Measurements from ENCODE around the gene ZC3H11A.
"Not testable (repeated sequence)": the region's sequence is repeated elsewhere in the genome, so short reads cannot be mapped to it uniquely, and the experiment has no call there.

GRCh38 chr1:203829247-203829646 lies 33.8 kb downstream of the ZC3H11A start:
- TF ChIP-seq POLR2A (IDR thresholded peaks at IDR 0.05): not testable (repeated sequence)
- TF ChIP-seq, protein P1, sequence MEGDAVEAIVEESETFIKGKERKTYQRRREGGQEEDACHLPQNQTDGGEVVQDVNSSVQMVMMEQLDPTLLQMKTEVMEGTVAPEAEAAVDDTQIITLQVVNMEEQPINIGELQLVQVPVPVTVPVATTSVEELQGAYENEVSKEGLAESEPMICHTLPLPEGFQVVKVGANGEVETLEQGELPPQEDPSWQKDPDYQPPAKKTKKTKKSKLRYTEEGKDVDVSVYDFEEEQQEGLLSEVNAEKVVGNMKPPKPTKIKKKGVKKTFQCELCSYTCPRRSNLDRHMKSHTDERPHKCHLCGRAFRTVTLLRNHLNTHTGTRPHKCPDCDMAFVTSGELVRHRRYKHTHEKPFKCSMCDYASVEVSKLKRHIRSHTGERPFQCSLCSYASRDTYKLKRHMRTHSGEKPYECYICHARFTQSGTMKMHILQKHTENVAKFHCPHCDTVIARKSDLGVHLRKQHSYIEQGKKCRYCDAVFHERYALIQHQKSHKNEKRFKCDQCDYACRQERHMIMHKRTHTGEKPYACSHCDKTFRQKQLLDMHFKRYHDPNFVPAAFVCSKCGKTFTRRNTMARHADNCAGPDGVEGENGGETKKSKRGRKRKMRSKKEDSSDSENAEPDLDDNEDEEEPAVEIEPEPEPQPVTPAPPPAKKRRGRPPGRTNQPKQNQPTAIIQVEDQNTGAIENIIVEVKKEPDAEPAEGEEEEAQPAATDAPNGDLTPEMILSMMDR (IDR thresholded peaks at IDR 0.05): not testable (repeated sequence)
